ENCODE measurements around the gene SBF2. TPM values are rescaled to one million over a fixed set of nuclear protein-coding genes. Genes with fewer than 3 reads are reported as not detected.

SBF2 gene
- total RNA-seq, 2 donors from 2014 or later, result 30.5 to 47.0 TPM

GRCh38 chr11:10026514-10026913, 267.5 kb downstream of the SBF2 start:
- intact Hi-C loops (cut with DNase I), result no loop called here
- no peak for DNase-seq
- Histone ChIP-seq H3K4me3 (no peak overlapping the region), H3K9me3 (no peaks in the 10 kb centered on the region), H3K9ac (ENCODE audit: low read depth in 2 of 2, low read length in 2 of 2) (no peak overlapping the region), H3K27ac (no peak overlapping the region), H3K4me1 (no peaks in the 10 kb centered on the region), H3K27me3 (no peaks in the 10 kb centered on the region), H3K36me3 (no peaks in the 10 kb centered on the region)
- no peak for TF ChIP-seq CTCF (IDR thresholded peaks at IDR 0.05)

DNA sequence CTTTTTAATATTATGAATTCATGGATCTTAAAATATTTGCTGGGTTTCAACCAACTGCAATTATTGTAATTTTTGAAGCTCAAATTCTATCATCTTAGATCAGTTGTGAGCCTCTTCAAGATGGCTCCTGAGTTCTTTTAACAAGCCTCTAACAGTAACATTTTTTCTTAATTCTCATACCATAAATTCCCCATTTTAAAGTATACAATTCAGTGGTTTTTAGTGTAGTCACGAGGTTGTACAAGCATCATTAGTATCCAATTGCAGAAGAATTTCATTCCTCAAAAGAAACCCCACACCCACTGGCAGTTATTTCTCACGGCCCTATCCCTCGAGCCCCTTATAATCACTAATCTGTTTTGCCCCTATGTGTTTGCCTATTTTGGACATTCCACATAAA, 270.8 kb downstream of the SBF2 start:
- Histone ChIP-seq H3K9ac (ENCODE audit: low read depth in 2 of 2, low read length in 2 of 2) (no peak overlapping the region), H3K27me3 (no peaks in the 10 kb centered on the region), H3K4me1 (no peaks in the 10 kb centered on the region), H3K36me3 (no peaks in the 10 kb centered on the region), H3K9me3 (no peaks in the 10 kb centered on the region), H3K27ac (no peak overlapping the region), H3K4me3 (no peak overlapping the region)
- no peak for DNase-seq
- TF ChIP-seq CTCF (IDR thresholded peaks at IDR 0.05), result no peak
- intact Hi-C loops (cut with DNase I), result no loop called here

DNA sequence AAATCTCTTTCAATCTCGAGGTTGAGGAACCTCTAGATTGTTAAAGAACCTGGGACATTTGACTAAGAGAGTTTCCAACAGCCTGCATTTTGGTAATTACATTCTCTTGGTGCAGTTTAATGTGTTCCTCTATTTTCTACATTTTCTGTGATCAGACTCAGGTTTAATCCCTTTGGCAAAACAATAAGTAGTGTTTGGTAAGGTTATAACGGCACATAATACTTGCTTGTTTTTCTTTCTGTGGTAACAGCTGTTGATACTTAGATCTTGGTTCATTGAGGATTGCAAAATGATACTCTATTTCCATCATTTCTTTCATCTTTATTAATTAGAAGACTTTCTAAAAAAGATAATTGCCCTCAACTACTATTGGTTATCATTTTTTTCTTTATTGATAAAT, 271.3 kb downstream of the SBF2 start:
- H3K27ac ChIP-seq, result no peak overlapping the region
- H3K9ac ChIP-seq (ENCODE audit: low read depth in 2 of 2, low read length in 2 of 2), result no peak overlapping the region
- TF ChIP-seq CTCF (IDR thresholded peaks at IDR 0.05), result no peak
- no peak for DNase-seq
- no peak overlapping the region for H3K4me3 ChIP-seq
- H3K4me1 ChIP-seq, result no peaks in the 10 kb centered on the region
- no peaks in the 10 kb centered on the region for H3K36me3 ChIP-seq
- no peaks in the 10 kb centered on the region for H3K9me3 ChIP-seq
- H3K27me3 ChIP-seq, result no peaks in the 10 kb centered on the region
- intact Hi-C loops (cut with DNase I), result no loop called here

DNA sequence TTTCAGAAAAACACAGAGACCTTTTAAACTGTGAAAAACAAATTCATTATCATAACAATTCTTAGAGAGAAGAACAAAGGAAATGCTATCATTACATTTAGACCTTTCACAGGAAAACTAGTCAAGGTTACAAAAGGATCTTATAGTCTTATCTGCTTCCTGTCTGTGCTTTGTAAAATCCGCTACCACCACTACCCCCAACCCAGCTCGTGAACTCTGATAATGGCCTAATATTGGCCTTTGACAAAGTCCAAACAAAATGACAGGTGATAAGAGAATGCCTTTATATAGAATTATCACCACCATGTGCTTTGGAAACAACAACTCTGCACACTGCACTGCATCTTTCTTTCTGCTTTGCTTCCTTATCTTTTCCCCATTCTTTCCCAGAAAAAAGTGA, 272.5 kb downstream of the SBF2 start:
- no peak overlapping the region for H3K4me3 ChIP-seq
- DNase-seq, result no peak
- no peaks in the 10 kb centered on the region for H3K9me3 ChIP-seq
- intact Hi-C loops (cut with DNase I), result no loop called here
- no peak overlapping the region for H3K9ac ChIP-seq (ENCODE audit: low read depth in 2 of 2, low read length in 2 of 2)
- H3K27me3 ChIP-seq, result no peaks in the 10 kb centered on the region
- H3K36me3 ChIP-seq, result no peaks in the 10 kb centered on the region
- no peak for TF ChIP-seq CTCF (IDR thresholded peaks at IDR 0.05)
- no peak overlapping the region for H3K27ac ChIP-seq
- H3K4me1 ChIP-seq, result no peaks in the 10 kb centered on the region

DNA sequence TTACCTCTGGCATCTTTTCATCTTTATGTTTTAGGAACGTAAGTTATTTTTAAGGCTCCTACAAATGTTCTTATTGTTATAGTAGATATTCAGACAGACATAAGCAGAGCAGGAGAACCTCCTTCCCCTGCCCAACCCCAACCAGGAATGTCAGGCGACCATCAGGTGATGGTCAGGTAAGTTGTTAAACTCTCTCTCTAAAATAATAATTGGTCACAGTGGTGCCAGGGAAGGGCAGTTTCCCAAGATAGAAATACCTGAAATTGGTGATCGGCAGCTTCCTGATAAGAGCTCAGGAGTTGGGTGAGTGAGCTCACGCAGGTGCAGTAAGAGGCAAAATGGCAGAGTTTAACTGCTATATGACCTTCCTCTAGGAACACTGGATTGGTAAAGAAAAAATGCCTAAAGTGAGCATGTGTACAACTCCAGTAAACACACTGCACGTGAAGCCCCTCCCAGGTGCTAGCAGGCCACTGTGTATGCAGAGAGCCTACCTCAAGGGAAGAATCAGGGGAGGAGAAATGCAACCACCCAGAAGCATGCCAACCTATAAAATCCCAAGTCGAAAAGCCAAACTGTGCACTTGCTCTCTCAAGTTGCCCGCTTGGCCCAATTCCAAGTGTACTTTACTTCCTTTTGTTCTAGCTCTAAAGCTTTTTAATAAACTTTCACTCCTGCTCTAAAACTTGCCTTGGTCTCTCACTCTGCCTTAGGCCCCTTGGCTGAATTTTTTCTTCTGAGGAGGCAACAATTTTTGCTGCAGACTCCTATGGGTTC, 273.9 kb downstream of the SBF2 start:
- H3K27ac ChIP-seq, result no peak overlapping the region
- H3K27me3 ChIP-seq, result no peaks in the 10 kb centered on the region
- no peaks in the 10 kb centered on the region for H3K4me1 ChIP-seq
- H3K36me3 ChIP-seq, result no peaks in the 10 kb centered on the region
- TF ChIP-seq CTCF (IDR thresholded peaks at IDR 0.05), result no peak
- no peak overlapping the region for H3K9ac ChIP-seq (ENCODE audit: low read depth in 2 of 2, low read length in 2 of 2)
- peak; percentile 64 for DNase-seq
- no peaks in the 10 kb centered on the region for H3K9me3 ChIP-seq
- intact Hi-C loops (cut with DNase I), result no loop called here
- no peak overlapping the region for H3K4me3 ChIP-seq

Data from colonic mucosa (tissue), 4 donors.